HCT116 (cell line): ENCODE data around the gene ST3GAL6.

ENCODE experiments used
- SP1 ChIP-seq: IDR thresholded peaks from 2 replicates; pipeline ENCODE4 v1.6.1; 2012; ENCODE audit warnings: low read depth
- TCF7L2 ChIP-seq: IDR thresholded peaks from 2 replicates; pipeline ENCODE4 v1.7.0; 2011; ENCODE audit warnings: borderline replicate concordance, inconsistent platforms; ENCODE audit not compliant: insufficient read depth, insufficient read length; ENCODE audit errors: extremely low read depth

DNA sequence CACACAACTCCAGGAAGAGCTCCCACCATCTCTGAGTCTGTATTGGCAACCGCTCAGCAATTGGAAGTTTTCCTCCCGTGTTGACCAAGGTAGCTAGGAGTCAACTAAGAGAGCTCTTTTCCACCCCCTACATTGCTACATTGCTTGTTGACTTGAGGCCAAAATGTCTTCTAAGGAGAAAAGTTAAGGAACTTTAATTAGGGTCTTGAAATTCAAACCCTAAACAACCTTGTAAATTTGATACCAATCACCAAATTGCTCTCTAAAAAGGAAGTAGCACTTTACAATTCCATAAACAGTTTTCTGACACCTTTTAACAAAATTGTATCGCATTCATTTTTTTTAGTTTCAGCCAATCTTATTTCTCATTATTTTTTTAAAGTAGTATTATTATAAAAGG, 35.5 kb upstream of the ST3GAL6 start:
- TF ChIP-seq SP1 (no peak), TCF7L2 (no peak)
